ENCODE data around the gene ABHD4.

ABHD4 gene

GRCh38 chr14:22597265-22597664, 835 bp upstream of the ABHD4 start:
- H3K4me3 ChIP-seq (ENCODE audit: low read length), result peak overlapping the region; percentile 90
- H3K9me3 ChIP-seq (ENCODE audit: insufficient read depth, low read length), result no peaks in the 10 kb centered on the region
- TF ChIP-seq, protein P1, sequence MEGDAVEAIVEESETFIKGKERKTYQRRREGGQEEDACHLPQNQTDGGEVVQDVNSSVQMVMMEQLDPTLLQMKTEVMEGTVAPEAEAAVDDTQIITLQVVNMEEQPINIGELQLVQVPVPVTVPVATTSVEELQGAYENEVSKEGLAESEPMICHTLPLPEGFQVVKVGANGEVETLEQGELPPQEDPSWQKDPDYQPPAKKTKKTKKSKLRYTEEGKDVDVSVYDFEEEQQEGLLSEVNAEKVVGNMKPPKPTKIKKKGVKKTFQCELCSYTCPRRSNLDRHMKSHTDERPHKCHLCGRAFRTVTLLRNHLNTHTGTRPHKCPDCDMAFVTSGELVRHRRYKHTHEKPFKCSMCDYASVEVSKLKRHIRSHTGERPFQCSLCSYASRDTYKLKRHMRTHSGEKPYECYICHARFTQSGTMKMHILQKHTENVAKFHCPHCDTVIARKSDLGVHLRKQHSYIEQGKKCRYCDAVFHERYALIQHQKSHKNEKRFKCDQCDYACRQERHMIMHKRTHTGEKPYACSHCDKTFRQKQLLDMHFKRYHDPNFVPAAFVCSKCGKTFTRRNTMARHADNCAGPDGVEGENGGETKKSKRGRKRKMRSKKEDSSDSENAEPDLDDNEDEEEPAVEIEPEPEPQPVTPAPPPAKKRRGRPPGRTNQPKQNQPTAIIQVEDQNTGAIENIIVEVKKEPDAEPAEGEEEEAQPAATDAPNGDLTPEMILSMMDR (IDR thresholded peaks at IDR 0.05; ENCODE audit: low read depth, low read length), result no peak
- TF ChIP-seq EZH2phosphoT487 (IDR thresholded peaks at IDR 0.05; ENCODE audit: low read depth), result no peak
- no peaks in the 10 kb centered on the region for H3K36me3 ChIP-seq (replicated peaks; ENCODE audit: low read depth, low read length)
- H4K20me1 ChIP-seq (ENCODE audit: insufficient read depth, low read length), result no peaks in the 10 kb centered on the region
- H3K4me2 ChIP-seq (ENCODE audit: low read length), result peak overlapping the region; percentile 81; the same call in 1 of the 2 replicates
- H3K4me1 ChIP-seq (ENCODE audit: low read length), result peaks cover 27% of the 10 kb centered on the region
- no peaks in the 10 kb centered on the region for H3K79me2 ChIP-seq (ENCODE audit: low read length)
- no peak overlapping the region for H3K27ac ChIP-seq (ENCODE audit: low read length)
- peaks cover 5% of the 10 kb centered on the region for H3K27me3 ChIP-seq (ENCODE audit: low read depth, low read length)
- H3K9ac ChIP-seq (ENCODE audit: low read length), result no peak overlapping the region
- H2AFZ ChIP-seq (ENCODE audit: low read depth, low read length), result no peak overlapping the region

- H2AFZ ChIP-seq (ENCODE audit: low read depth, low read length), result peak overlapping the region; percentile 88
These were observed 365 bp upstream of the ABHD4 start for GRCh38 chr14:22597771-22598098.

GRCh38 chr14:22598896-22599244, 770 bp downstream of the ABHD4 start:
- Histone ChIP-seq H4K20me1 (ENCODE audit: insufficient read depth, low read length) (no peaks in the 10 kb centered on the region), H3K9me3 (ENCODE audit: insufficient read depth, low read length) (no peaks in the 10 kb centered on the region), H3K4me2 (ENCODE audit: low read length) (peak overlapping the region; percentile 81), H3K36me3 (replicated peaks; ENCODE audit: low read depth, low read length) (peaks cover 2% of the 10 kb centered on the region), H3K4me3 (ENCODE audit: low read length) (peak overlapping the region; percentile 90), H3K9ac (ENCODE audit: low read length) (peak overlapping the region; percentile 69), H3K27me3 (ENCODE audit: low read depth, low read length) (peaks cover under 1% of the 10 kb centered on the region), H3K27ac (ENCODE audit: low read length) (no peak overlapping the region), H2AFZ (ENCODE audit: low read depth, low read length) (peak overlapping the region; percentile 88), H3K4me1 (ENCODE audit: low read length) (peaks cover 19% of the 10 kb centered on the region), H3K79me2 (ENCODE audit: low read length) (no peaks in the 10 kb centered on the region)
- TF ChIP-seq EZH2phosphoT487 (IDR thresholded peaks at IDR 0.05; ENCODE audit: low read depth), result no peak
- TF ChIP-seq, protein P1 (IDR thresholded peaks at IDR 0.05; ENCODE audit: low read depth, low read length), result peak; percentile 37

More at GRCh38 chr14:22597771-22598098, 365 bp upstream of the ABHD4 start:
- H3K9ac ChIP-seq (ENCODE audit: low read length), result peak overlapping the region; percentile 69
- peaks cover 27% of the 10 kb centered on the region for H3K4me1 ChIP-seq (ENCODE audit: low read length)
- H3K79me2 ChIP-seq (ENCODE audit: low read length), result no peaks in the 10 kb centered on the region
- H3K4me3 ChIP-seq (ENCODE audit: low read length), result peak overlapping the region; percentile 90
- peak overlapping the region; percentile 81 for H3K4me2 ChIP-seq (ENCODE audit: low read length)
- peaks cover 5% of the 10 kb centered on the region for H3K27me3 ChIP-seq (ENCODE audit: low read depth, low read length)
- H3K27ac ChIP-seq (ENCODE audit: low read length), result no peak overlapping the region
- H3K36me3 ChIP-seq (replicated peaks; ENCODE audit: low read depth, low read length), result no peaks in the 10 kb centered on the region
- no peak for TF ChIP-seq EZH2phosphoT487 (IDR thresholded peaks at IDR 0.05; ENCODE audit: low read depth)
- TF ChIP-seq, protein P1 (IDR thresholded peaks at IDR 0.05; ENCODE audit: low read depth, low read length), result no peak
- no peaks in the 10 kb centered on the region for H3K9me3 ChIP-seq (ENCODE audit: insufficient read depth, low read length)
- H4K20me1 ChIP-seq (ENCODE audit: insufficient read depth, low read length), result no peaks in the 10 kb centered on the region

GRCh38 chr14:22599349-22599748, 1.2 kb downstream of the ABHD4 start:
- Histone ChIP-seq H3K36me3 (replicated peaks; ENCODE audit: low read depth, low read length) (peaks cover 4% of the 10 kb centered on the region), H3K79me2 (ENCODE audit: low read length) (no peaks in the 10 kb centered on the region), H4K20me1 (ENCODE audit: insufficient read depth, low read length) (no peaks in the 10 kb centered on the region), H3K27ac (ENCODE audit: low read length) (no peak overlapping the region), H3K4me1 (ENCODE audit: low read length) (peaks cover 19% of the 10 kb centered on the region), H3K4me2 (ENCODE audit: low read length) (peak overlapping the region; percentile 81), H3K9me3 (ENCODE audit: insufficient read depth, low read length) (no peaks in the 10 kb centered on the region), H3K9ac (ENCODE audit: low read length) (peak overlapping the region; percentile 69), H2AFZ (ENCODE audit: low read depth, low read length) (no peak overlapping the region), H3K27me3 (ENCODE audit: low read depth, low read length) (no peaks in the 10 kb centered on the region; the same call in 1 of the 2 replicates), H3K4me3 (ENCODE audit: low read length) (peak overlapping the region; percentile 90)
- TF ChIP-seq EZH2phosphoT487 (IDR thresholded peaks at IDR 0.05; ENCODE audit: low read depth), result no peak
- TF ChIP-seq, protein P1 (IDR thresholded peaks at IDR 0.05; ENCODE audit: low read depth, low read length), result no peak

Data from OCI-LY3 (cell line).